ENCODE measurements around the gene KLHDC4.

KLHDC4 gene

GRCh38 chr16:87707714-87708580, 57.8 kb downstream of the KLHDC4 start:
- H3K4me3 ChIP-seq (ENCODE audit: low read depth, low read length): no peak overlapping the region
- DNase-seq: no peak
- H3K9me3 ChIP-seq (ENCODE audit: severe bottlenecking): no peaks in the 10 kb centered on the region
- no peak for TF ChIP-seq CTCF (IDR thresholded peaks at IDR 0.05; ENCODE audit: low read depth, low read length)
- no peak overlapping the region for H3K27ac ChIP-seq
- H3K27me3 ChIP-seq (ENCODE audit: insufficient read depth, low read depth, severe bottlenecking): no peaks in the 10 kb centered on the region
- no peaks in the 10 kb centered on the region; the same call in 1 of the 2 replicates for H3K36me3 ChIP-seq

- Histone ChIP-seq H3K9me3 (ENCODE audit: severe bottlenecking) (no peaks in the 10 kb centered on the region), H3K36me3 (peaks cover 4% of the 10 kb centered on the region; the same call in 1 of the 2 replicates), H3K27me3 (ENCODE audit: insufficient read depth, low read depth, severe bottlenecking) (no peaks in the 10 kb centered on the region), H3K4me3 (ENCODE audit: low read depth, low read length) (no peak overlapping the region), H3K27ac (no peak overlapping the region)
- peak; percentile 22 for DNase-seq
- peak; percentile 38 for TF ChIP-seq CTCF (IDR thresholded peaks at IDR 0.05; ENCODE audit: low read depth, low read length)
Observed at GRCh38 chr16:87707097-87707496, 58.7 kb downstream of the KLHDC4 start.

- no peak for DNase-seq
- no peak for TF ChIP-seq CTCF (IDR thresholded peaks at IDR 0.05; ENCODE audit: low read depth, low read length)
- Histone ChIP-seq H3K27ac (no peak overlapping the region), H3K9me3 (ENCODE audit: severe bottlenecking) (no peaks in the 10 kb centered on the region), H3K27me3 (ENCODE audit: insufficient read depth, low read depth, severe bottlenecking) (no peaks in the 10 kb centered on the region), H3K4me3 (ENCODE audit: low read depth, low read length) (no peak overlapping the region), H3K36me3 (peaks cover 9% of the 10 kb centered on the region)
Observed at GRCh38 chr16:87706278-87707000, 59.3 kb downstream of the KLHDC4 start.

GRCh38 chr16:87705771-87706277, 60.0 kb downstream of the KLHDC4 start:
- TF ChIP-seq CTCF (IDR thresholded peaks at IDR 0.05; ENCODE audit: low read depth, low read length): no peak
- H3K9me3 ChIP-seq (ENCODE audit: severe bottlenecking): no peaks in the 10 kb centered on the region
- H3K27ac ChIP-seq: no peak overlapping the region
- peak; percentile 15 for DNase-seq
- peaks cover 9% of the 10 kb centered on the region for H3K36me3 ChIP-seq
- H3K27me3 ChIP-seq (ENCODE audit: insufficient read depth, low read depth, severe bottlenecking): no peaks in the 10 kb centered on the region
- no peak overlapping the region for H3K4me3 ChIP-seq (ENCODE audit: low read depth, low read length)

- Histone ChIP-seq H3K36me3 (peaks cover 9% of the 10 kb centered on the region), H3K9me3 (ENCODE audit: severe bottlenecking) (no peaks in the 10 kb centered on the region), H3K4me3 (ENCODE audit: low read depth, low read length) (no peak overlapping the region), H3K27me3 (ENCODE audit: insufficient read depth, low read depth, severe bottlenecking) (no peaks in the 10 kb centered on the region), H3K27ac (no peak overlapping the region)
- no peak for DNase-seq
- no peak for TF ChIP-seq CTCF (IDR thresholded peaks at IDR 0.05; ENCODE audit: low read depth, low read length)
Observed at GRCh38 chr16:87704754-87705353, 60.9 kb downstream of the KLHDC4 start.
